ENCODE results near the gene APMAP.

APMAP gene

DNA sequence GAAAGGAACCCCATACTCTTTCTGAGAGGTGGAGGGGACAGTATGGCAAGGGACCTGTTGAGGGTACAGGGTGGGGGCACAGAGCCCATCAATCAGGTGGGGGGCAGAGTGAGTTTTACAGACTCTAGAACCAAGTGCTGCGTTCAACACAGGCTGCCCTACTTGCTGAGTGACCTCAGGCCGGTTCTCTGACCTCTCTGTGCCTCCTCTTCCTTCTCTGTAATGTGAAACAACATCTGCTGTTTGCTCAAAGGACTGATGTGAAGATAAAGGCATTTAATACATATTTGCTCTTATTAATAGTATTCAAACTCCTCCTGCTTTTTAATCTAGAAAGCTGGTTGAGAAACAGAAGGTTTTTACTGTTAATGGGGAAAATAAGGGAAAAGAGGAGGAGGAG is 25.9 kb upstream of the APMAP start:
- Histone ChIP-seq H3K4me3 (replicated peaks; ENCODE audit: low read depth, low read length) (no peak overlapping the region), H3K27me3 (replicated peaks; ENCODE audit: control insufficient read depth, insufficient read depth, low read length) (no peaks in the 10 kb centered on the region), H3K36me3 (ENCODE audit: control insufficient read depth, insufficient read depth, low read length) (peaks cover 19% of the 10 kb centered on the region)
- no peak for DNase-seq (ENCODE audit: extremely low read depth, insufficient read length)
- TF ChIP-seq, protein P1, sequence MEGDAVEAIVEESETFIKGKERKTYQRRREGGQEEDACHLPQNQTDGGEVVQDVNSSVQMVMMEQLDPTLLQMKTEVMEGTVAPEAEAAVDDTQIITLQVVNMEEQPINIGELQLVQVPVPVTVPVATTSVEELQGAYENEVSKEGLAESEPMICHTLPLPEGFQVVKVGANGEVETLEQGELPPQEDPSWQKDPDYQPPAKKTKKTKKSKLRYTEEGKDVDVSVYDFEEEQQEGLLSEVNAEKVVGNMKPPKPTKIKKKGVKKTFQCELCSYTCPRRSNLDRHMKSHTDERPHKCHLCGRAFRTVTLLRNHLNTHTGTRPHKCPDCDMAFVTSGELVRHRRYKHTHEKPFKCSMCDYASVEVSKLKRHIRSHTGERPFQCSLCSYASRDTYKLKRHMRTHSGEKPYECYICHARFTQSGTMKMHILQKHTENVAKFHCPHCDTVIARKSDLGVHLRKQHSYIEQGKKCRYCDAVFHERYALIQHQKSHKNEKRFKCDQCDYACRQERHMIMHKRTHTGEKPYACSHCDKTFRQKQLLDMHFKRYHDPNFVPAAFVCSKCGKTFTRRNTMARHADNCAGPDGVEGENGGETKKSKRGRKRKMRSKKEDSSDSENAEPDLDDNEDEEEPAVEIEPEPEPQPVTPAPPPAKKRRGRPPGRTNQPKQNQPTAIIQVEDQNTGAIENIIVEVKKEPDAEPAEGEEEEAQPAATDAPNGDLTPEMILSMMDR (IDR thresholded peaks at IDR 0.05; ENCODE audit: insufficient read depth, low read length, poor library complexity, severe bottlenecking): no peak

DNA sequence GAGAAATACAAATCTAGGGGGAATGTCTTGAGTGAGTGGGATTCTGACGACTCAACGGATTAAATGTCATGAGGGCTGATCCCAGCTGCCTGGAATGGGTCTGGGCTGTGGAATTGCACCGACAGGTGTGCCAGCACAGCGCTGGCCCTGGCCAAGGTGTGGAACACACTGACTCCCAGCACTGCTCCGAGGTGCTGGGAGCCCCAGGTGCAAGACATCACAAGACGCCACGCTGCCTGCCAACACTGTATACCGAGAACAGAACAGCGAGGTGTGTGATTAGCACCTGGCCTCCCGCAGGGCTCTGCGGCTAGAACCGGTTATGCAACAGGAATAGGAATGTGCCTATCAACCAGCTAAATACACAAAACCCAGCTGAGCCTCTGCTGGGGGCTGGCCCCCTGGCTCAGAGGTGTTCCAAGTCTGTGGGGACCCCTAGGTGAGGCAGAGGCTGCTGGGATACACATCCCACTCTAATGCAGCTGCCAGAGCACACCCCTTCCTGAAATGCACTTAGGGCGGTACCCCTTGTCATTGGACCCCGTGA is 24.8 kb upstream of the APMAP start:
- no peaks in the 10 kb centered on the region for H3K27me3 ChIP-seq (replicated peaks; ENCODE audit: control insufficient read depth, insufficient read depth, low read length)
- no peak for DNase-seq (ENCODE audit: extremely low read depth, insufficient read length)
- no peak overlapping the region for H3K4me3 ChIP-seq (replicated peaks; ENCODE audit: low read depth, low read length)
- peaks cover 17% of the 10 kb centered on the region for H3K36me3 ChIP-seq (ENCODE audit: control insufficient read depth, insufficient read depth, low read length)
- TF ChIP-seq, protein P1 (IDR thresholded peaks at IDR 0.05; ENCODE audit: insufficient read depth, low read length, poor library complexity, severe bottlenecking): no peak

DNA sequence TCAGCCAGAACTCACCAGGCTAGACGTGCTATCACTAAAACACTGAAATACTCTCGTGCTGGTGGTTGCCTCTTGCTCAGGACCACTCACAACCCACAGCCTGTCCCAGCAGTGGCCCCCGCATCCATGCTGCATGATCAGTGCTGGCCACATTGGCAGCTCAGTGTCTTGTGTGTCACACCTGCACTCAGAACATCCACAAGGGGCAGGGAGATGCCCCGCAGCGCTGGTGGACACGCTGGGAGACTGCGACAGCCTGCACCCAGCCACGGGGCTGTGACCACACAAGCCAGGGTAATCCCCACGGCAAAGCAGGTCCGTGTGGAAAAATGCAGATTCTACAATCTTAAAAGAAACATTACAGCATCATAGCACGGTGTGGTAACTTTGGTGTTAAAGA is 23.9 kb upstream of the APMAP start:
- Histone ChIP-seq H3K36me3 (ENCODE audit: control insufficient read depth, insufficient read depth, low read length) (peaks cover 22% of the 10 kb centered on the region), H3K4me3 (replicated peaks; ENCODE audit: low read depth, low read length) (no peak overlapping the region), H3K27me3 (replicated peaks; ENCODE audit: control insufficient read depth, insufficient read depth, low read length) (no peaks in the 10 kb centered on the region)
- no peak for DNase-seq (ENCODE audit: extremely low read depth, insufficient read length)
- TF ChIP-seq, protein P1 (IDR thresholded peaks at IDR 0.05; ENCODE audit: insufficient read depth, low read length, poor library complexity, severe bottlenecking): no peak

DNA sequence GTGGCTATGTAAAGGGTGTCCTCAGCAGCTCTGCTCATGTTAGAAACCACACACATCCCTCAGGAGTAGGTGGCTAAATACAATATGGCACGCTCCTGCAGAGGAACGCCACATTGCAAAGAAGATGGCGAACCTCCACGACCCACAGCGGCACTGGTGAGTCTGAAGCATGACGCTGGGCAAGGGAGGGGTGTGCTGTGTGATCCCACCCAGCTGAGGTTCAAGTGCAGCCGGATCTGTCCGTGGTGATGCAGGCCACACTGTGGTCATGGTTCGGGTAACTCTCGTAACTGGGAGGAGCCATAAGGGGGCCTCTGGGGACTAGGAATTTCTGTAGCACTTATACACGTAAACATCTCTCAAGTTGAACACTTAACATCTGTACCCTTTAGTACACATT is 23.4 kb upstream of the APMAP start:
- peaks cover 19% of the 10 kb centered on the region for H3K36me3 ChIP-seq (ENCODE audit: control insufficient read depth, insufficient read depth, low read length)
- H3K27me3 ChIP-seq (replicated peaks; ENCODE audit: control insufficient read depth, insufficient read depth, low read length): no peaks in the 10 kb centered on the region
- DNase-seq (ENCODE audit: extremely low read depth, insufficient read length): no peak
- TF ChIP-seq, protein P1 (IDR thresholded peaks at IDR 0.05; ENCODE audit: insufficient read depth, low read length, poor library complexity, severe bottlenecking): no peak
- no peak overlapping the region for H3K4me3 ChIP-seq (replicated peaks; ENCODE audit: low read depth, low read length)

DNA sequence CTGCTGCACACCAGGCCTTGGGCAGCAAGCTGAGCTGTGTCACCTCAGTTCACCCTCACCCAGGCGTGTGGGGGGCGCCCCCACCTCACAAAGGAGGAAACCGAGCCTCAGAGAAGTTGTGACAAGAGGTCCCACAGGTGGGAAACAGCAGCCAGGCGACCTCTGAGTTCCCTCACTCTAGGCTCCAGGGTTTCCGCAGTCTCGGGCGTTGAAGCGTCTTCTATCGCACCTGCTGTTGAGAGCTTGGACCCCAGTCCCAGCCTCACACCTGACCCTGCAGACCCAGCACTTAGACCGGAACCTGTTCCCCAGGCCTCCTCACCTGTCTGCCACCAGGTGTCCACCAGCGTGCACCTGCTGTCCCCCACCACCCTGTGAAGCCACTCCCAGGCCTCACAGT is 22.3 kb upstream of the APMAP start:
- DNase-seq (ENCODE audit: extremely low read depth, insufficient read length): no peak
- H3K27me3 ChIP-seq (replicated peaks; ENCODE audit: control insufficient read depth, insufficient read depth, low read length): no peaks in the 10 kb centered on the region
- TF ChIP-seq, protein P1 (IDR thresholded peaks at IDR 0.05; ENCODE audit: insufficient read depth, low read length, poor library complexity, severe bottlenecking): no peak
- no peak overlapping the region for H3K4me3 ChIP-seq (replicated peaks; ENCODE audit: low read depth, low read length)
- H3K36me3 ChIP-seq (ENCODE audit: control insufficient read depth, insufficient read depth, low read length): peaks cover 19% of the 10 kb centered on the region
